GM18498 (cell line): ENCODE results near the gene HGFAC.

Source experiments
- ATAC-seq: cut with Tn5 transposase; IDR thresholded peaks from one replicate; pipeline ENCODE4 v1.9.1; 2021; ENCODE audit warnings: mild to moderate bottlenecking, moderate library complexity; ENCODE audit not compliant: unreplicated experiment

HGFAC gene

DNA sequence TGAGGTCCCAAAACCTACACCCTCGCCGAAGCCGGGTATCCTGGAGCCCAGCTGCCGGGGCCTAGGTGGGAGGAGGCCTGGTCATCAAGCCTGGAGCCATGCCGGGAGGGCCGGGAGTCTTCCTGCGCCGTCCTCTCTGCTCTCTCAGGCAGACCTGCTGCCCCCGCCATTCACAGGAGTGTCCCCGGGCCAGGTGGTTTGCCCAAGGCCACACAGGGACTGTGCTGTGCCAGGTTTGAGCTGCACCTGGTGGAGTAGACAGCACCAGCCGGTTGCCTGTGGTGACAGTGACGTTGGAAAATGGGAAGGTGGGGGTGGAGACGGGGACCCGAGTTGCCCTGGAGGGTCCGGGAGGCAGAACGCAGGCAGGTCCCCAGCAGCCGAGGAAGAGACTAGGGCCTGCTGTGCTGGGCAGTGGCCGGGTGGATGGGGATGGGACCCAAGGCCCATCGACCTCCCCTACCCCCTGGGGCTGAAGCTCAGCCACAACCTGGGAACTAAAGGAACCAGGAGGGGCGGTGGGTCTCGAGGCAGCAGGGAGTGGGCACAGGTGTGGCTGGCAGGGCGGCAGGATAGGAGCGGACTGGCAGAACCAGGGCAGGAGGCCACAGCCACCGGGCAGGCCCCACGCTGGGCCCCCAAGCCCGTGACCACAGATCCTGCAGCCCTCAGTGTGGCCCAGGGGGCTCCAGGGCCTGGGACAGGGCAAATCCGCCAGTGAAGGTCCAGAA lies 30.8 kb downstream of the HGFAC start:
- ATAC-seq: no peak

GRCh38 chr4:3473181-3473950 lies 31.6 kb downstream of the HGFAC start:
- no peak for ATAC-seq

- ATAC-seq: no peak
Measured at GRCh38 chr4:3473996-3474765, 32.4 kb downstream of the HGFAC start.

- ATAC-seq: no peak
Measured at GRCh38 chr4:3475041-3475712, 33.4 kb downstream of the HGFAC start.

DNA sequence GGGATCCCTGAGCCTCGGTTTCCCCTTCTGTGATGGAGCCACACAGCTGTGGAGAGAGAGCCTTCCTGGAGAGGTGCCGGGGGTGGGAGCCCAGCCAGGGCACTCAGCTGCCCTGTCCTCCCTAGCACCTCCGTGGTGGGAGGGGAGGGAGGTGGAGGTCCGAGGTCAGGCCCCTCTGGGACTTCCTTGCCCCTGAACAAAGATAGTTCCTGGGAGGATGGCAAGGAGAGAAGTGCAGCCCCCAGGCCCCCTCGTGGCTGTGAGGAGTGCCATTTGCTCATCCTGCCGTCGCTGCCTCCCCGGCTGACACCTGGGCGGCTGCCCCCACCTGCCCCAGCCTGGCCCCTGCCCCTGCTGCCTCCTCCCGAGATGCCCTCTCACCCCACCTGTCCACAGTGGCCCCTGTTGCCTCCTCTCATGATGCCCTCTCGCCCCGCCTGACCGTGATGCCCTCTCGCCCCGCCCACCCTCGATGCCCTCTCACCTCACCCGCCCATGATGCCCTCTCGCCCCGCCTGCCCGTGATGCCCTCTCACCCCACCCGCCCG lies 34.0 kb downstream of the HGFAC start:
- ATAC-seq: no peak

DNA sequence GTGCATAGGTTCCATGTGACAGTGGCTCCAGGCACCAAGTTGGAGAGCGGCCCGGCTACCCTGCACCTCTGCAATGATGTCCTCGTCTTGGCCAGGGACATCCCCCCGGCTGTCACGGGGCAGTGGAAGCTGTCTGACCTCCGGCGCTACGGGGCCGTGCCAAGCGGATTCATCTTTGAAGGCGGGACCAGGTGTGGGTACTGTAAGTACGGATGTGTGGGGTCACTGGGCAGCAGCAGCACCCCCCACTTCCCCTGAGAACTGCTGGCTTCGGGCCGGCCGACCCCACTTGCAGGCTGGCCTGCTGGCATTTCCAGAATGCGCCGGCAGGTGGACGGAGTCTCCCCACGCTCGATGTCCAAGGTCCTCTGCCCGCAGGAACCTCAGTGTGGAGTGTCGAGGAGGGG lies 34.6 kb downstream of the HGFAC start:
- no peak for ATAC-seq

DNA sequence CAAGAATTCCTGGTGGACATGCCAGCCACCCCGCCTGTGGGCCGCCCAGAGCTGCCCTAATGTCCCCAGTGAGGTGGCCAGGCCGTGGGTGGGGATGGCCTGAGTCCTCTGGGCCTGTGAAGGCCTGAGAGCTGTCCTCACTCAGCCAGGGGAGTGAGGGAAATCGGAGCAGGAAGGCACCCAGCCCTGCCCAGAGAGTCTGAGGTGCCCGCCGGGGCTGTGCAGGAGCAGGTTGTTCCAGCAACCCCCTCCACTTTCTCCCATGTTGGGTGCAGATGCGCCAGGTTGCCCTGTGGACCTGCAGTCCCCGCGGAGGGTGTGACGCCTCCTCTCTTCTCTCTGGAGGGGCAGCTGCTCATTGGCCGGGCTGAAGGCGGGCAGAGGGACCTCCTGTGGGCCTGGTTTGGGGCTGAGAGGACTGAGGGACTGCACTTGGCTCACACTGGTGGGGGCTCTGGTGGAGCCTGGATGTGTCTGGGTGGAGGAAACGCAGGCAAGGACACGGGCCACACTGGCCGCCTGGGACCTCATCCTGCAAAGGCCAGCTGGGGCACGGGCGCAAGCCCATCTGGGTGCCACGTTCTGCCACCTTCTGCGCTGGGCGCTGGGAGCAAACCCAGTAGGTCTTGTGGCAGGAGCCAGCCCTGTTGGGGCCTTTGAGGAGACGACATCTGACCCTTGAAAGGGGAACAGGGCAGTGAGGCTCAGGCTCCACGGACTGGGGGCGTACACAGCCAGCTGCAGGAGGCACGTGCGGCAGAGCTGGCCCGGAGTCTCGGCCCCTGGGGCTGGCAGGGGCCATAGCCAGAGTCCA lies 35.4 kb downstream of the HGFAC start:
- no peak for ATAC-seq

- ATAC-seq: no peak
Measured at GRCh38 chr4:3477750-3478430, 36.1 kb downstream of the HGFAC start.

- ATAC-seq: no peak
Measured at GRCh38 chr4:3478446-3479357, 36.9 kb downstream of the HGFAC start.

DNA sequence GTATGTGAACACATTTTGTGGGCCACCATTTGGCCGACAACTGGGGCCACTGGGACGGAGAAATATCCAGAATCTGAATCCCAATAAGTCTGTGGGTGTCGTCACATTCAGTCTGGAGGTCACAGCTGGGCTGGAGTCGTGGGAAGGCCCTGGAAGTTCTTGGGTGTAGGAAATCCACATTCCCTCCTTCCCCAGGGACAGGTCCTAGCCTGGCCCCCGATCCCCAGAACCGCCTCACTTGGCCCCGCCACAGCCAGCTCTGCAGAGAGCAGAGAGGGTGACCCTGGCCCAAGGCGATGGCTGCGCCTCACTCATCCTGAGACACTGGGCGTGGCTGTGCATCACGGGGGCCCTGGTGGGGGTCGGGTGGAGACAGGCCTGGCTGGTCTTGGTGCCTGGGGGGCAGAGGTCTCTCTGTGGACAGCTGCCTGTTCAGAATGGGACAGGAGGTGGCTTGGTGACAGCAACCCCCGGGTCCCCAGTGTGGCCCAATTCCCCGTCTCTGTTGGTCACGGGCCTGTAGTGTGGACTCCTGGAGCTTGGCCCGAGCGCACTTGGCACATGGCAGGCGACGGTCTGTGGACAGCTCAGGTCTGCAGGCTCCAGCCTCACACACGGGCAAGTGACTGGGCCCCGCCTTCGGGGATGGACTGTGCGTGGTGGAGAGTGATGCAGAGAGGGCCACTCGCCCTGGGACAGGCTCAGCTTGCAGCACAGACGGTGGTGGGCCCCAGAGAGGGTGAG lies 37.8 kb downstream of the HGFAC start:
- ATAC-seq: no peak

DNA sequence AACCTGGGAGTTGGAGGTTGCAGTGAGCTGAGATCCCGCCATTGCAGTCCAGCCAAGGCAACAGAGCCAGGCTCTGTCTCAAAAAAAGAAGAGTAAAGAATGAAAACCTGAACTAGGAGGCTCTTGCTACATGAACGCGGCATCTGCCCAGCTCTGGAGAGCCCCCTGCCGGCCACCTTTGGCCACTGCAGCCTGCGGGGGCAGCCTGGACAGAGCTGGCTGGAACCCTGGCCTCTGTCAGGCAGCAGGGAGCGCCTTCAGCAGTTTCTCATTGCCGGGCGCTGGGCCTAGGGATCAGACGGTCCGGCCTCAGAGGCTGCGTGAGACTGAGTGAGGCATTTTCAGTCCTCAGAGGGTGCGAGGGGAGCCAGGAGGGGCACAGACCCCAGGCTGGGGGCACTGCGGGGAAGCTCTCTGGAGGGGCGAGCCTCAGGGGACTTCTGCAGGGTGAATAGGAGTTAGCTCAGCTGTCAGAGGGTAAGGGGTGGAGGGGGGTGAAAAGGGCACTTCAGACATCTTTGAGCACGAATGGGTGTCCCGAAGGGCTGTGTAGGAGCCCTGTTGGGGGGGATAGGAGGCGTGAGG lies 38.9 kb downstream of the HGFAC start:
- peak; percentile 67 for ATAC-seq

DNA sequence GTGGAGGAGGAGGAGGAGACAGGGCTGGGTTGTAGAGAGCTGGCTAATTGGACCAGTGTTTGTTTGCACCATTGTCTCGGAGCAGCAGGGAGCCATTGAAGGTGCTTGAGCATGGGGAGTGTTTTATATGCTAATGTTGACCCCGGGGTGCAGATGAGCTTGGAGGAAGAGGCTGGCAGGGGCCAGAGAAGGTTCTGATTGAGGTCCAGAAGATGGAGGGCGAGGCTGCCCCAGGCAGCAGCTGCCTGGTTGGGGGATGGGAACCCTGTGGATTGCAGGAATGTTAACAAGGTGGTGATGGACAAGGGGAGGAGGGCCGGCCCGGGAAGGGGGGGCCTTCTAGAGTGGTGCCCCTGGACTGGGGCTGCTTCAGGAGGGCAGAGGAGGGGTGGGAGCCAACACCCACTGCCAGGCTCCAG lies 39.4 kb downstream of the HGFAC start:
- no peak for ATAC-seq

DNA sequence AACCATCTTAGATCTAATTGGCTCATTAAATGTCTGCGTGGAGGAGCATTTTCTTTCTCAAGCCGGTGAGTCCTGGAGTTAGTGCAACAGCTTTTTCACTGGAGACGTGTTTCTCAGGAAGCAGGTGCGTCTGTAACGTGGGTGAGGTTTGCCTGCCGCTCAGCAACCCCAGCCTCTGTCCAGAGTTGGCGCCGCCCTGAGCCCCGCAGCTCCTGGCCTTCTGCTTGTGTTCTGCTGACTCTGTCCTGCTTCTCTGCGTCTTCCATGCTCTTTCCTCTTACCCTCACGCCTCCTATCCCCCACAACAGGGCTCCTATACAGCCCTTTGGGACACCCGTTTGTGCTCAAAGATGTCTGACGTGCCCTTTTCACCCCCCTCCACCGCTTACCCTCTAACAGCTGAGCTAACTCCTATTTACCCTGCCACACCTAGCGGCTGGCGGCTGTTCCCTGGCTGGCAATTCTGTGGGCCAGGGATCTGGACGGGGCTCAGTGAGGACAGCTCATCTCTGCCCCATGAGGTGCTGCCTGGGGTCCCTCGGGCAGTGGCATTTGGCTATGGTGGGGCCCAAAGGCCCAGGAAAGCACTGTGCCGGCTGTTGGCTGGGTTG lies 40.1 kb downstream of the HGFAC start:
- no peak for ATAC-seq

DNA sequence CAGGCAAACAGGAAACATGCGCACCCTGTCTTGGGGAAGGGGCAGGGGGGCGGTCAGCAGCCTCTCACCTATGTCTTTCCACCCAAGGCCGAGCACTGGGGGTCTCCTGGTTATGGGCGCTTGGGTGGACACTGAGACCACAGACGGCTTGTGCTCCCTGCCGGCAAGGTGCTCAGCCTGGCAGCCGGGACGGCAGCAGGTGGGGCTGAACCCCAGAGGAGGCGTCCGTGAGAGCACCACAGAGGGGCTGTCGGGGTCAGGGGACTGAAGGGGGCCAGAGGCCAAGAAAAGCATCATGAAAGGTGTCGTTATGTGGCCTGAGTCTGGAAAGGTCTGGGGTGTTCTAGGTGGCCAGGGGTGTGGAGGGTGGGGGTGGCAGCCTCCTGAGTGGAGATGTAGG lies 40.9 kb downstream of the HGFAC start:
- ATAC-seq: no peak

- no peak for ATAC-seq
Measured at GRCh38 chr4:3483471-3483921, 41.7 kb downstream of the HGFAC start.

GRCh38 chr4:3484057-3484973 lies 42.5 kb downstream of the HGFAC start:
- no peak for ATAC-seq
